ENCODE data around the gene CEMIP. TPM values are rescaled to one million over a fixed set of nuclear protein-coding genes. Genes with fewer than 3 reads are reported as not detected.

The CEMIP gene
- total and polyA plus RNA-seq, 2 of the 13 experiments (the other 11 are each of a cell fraction or from before 2014, with no cell fraction given) = 4.3 to 28.5 TPM

GRCh38 chr15:80732818-80733217 is 46.4 kb upstream of the CEMIP start:
- ChIA-PET POLR2A (no interaction called here), CTCF (ENCODE audit: low intra/inter-chr PET ratio, low total read pairs) (no interaction called here)
- ATAC-seq (no peak), FAIRE-seq (no peak), DNase-seq (ENCODE audit: low spot score) (no peak)
- Histone ChIP-seq H3K27ac (ENCODE audit: extremely low read length, insufficient read depth, low read length) (no peak overlapping the region), H3K4me1 (ENCODE audit: insufficient read depth, low read length) (peaks cover 17% of the 10 kb centered on the region), H3K9ac (ENCODE audit: insufficient read depth, low read depth, low read length) (no peak overlapping the region), H3K9me3 (ENCODE audit: low read length) (no peaks in the 10 kb centered on the region), H3K36me3 (replicated peaks in 1 of 2; ENCODE audit: control insufficient read depth in 1 of 2, insufficient read depth in 2 of 2, low read length in 2 of 2) (no peaks in the 10 kb centered on the region), H3K4me3 (replicated peaks in 1 of 3; ENCODE audit: insufficient read depth in 1 of 3, low read depth in 2 of 3, low read length in 3 of 3) (no peak overlapping the region), H3K79me2 (ENCODE audit: insufficient read depth, low read length) (no peaks in the 10 kb centered on the region), H3K4me2 (ENCODE audit: low read depth, low read length) (no peak overlapping the region), H3K27me3 (ENCODE audit: control insufficient read depth in 1 of 2, insufficient read depth in 2 of 2, low read length in 2 of 2) (no peaks in the 10 kb centered on the region), H2AFZ (ENCODE audit: low read length) (no peak overlapping the region), H4K20me1 (ENCODE audit: insufficient read depth, low read length) (no peaks in the 10 kb centered on the region)
- BruUV-seq (replicated peaks) = no TSS peak
- TF ChIP-seq NFE2L1 (CRISPR knock-in tag; IDR thresholded peaks at IDR 0.05; ENCODE audit: borderline replicate concordance) (no peak), ZNF839 (CRISPR knock-in tag; IDR thresholded peaks at IDR 0.05; ENCODE audit: borderline replicate concordance) (no peak), FOXA3 (CRISPR knock-in tag; IDR thresholded peaks at IDR 0.05) (no peak), ZNF607 (CRISPR knock-in tag; IDR thresholded peaks at IDR 0.05; ENCODE audit: borderline replicate concordance) (no peak), THAP8 (CRISPR knock-in tag; IDR thresholded peaks at IDR 0.05; ENCODE audit: borderline replicate concordance) (no peak)
- TF ChIP-seq, protein P1, sequence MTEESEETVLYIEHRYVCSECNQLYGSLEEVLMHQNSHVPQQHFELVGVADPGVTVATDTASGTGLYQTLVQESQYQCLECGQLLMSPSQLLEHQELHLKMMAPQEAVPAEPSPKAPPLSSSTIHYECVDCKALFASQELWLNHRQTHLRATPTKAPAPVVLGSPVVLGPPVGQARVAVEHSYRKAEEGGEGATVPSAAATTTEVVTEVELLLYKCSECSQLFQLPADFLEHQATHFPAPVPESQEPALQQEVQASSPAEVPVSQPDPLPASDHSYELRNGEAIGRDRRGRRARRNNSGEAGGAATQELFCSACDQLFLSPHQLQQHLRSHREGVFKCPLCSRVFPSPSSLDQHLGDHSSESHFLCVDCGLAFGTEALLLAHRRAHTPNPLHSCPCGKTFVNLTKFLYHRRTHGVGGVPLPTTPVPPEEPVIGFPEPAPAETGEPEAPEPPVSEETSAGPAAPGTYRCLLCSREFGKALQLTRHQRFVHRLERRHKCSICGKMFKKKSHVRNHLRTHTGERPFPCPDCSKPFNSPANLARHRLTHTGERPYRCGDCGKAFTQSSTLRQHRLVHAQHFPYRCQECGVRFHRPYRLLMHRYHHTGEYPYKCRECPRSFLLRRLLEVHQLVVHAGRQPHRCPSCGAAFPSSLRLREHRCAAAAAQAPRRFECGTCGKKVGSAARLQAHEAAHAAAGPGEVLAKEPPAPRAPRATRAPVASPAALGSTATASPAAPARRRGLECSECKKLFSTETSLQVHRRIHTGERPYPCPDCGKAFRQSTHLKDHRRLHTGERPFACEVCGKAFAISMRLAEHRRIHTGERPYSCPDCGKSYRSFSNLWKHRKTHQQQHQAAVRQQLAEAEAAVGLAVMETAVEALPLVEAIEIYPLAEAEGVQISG (CRISPR knock-in tag; IDR thresholded peaks at IDR 0.05) = no peak
- TF ChIP-seq, protein P2, sequence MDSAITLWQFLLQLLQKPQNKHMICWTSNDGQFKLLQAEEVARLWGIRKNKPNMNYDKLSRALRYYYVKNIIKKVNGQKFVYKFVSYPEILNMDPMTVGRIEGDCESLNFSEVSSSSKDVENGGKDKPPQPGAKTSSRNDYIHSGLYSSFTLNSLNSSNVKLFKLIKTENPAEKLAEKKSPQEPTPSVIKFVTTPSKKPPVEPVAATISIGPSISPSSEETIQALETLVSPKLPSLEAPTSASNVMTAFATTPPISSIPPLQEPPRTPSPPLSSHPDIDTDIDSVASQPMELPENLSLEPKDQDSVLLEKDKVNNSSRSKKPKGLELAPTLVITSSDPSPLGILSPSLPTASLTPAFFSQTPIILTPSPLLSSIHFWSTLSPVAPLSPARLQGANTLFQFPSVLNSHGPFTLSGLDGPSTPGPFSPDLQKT (CRISPR knock-in tag; IDR thresholded peaks at IDR 0.05; ENCODE audit: borderline replicate concordance) = no peak
- intact Hi-C loops (cut with micrococcal nuclease; ENCODE audit: unreplicated experiment) = no loop called here
- 94% methylated on average over 5 of the region's 5 CpGs for WGBS (ENCODE audit: low lambda C conversion rate)
- in situ Hi-C loops (cut with HindIII; ENCODE audit: extremely low pct_ligation_motif_present, low pct_unique_long_range_greater_than_20kb) = no loop called here
